GM19455 (cell line): Measurements from ENCODE around the gene TAS2R10.

Experiments
- ATAC-seq: cut with Tn5 transposase; IDR thresholded peaks from one replicate; pipeline ENCODE4 v1.9.1; 2021; ENCODE audit not compliant: unreplicated experiment

TAS2R10 gene

GRCh38 chr12:10783252-10783651 lies 42.9 kb downstream of the TAS2R10 start:
- no peak for ATAC-seq

GRCh38 chr12:10779103-10779502 lies 47.1 kb downstream of the TAS2R10 start:
- no peak for ATAC-seq
